ENCODE data around the gene MMP25. TPM values are rescaled to one million over a fixed set of nuclear protein-coding genes. Genes with fewer than 3 reads are reported as not detected.

The MMP25 gene
- total RNA-seq, 1 experiment from 2014 or later = 0.67 TPM

- no peak for DNase-seq (ENCODE audit: low read depth, low spot score)
- ChIA-PET CTCF (interaction anchor here (1.1 kb wide), 1 partner anchor 25 kb away, joined by 3 read pairs; no protein-coding TSS in a partner anchor), POLR2A (no interaction called here)
- Histone ChIP-seq H3K4me1 (ENCODE audit: control insufficient read depth, insufficient read depth, low read length) (peaks cover 2% of the 10 kb centered on the region; the same call in 1 of the 2 replicates), H3K27me3 (ENCODE audit: control insufficient read depth, insufficient read depth, low read length) (no peaks in the 10 kb centered on the region), H3K9me3 (ENCODE audit: control insufficient read depth, insufficient read depth, low read depth, low read length) (no peaks in the 10 kb centered on the region), H3K36me3 (ENCODE audit: control insufficient read depth, insufficient read depth, low read length) (no peaks in the 10 kb centered on the region), H3K27ac (ENCODE audit: low read length) (no peak overlapping the region), H3K4me3 (ENCODE audit: low read depth in 2 of 2, low read length in 2 of 2) (no peak overlapping the region)
- no peak for ATAC-seq
- intact Hi-C loops (cut with micrococcal nuclease; ENCODE audit: unreplicated experiment) (loop anchor here (10.0 kb wide), 1 partner anchor 68 kb away; no protein-coding TSS in a partner anchor), in situ Hi-C loops (cut with HindIII; ENCODE audit: low pct_unique_long_range_greater_than_20kb, low sequenced_read_pairs) (no loop called here)
- TF ChIP-seq TCF7L2 (IDR thresholded peaks at IDR 0.05; ENCODE audit: low read depth, low read length) (no peak), REST (IDR thresholded peaks at IDR 0.05; ENCODE audit: insufficient read depth in 1 of 2, low read depth in 2 of 2, low read length in 1 of 2) (no peak), POLR2AphosphoS5 (IDR thresholded peaks at IDR 0.05; ENCODE audit: low read depth, low read length) (no peak), CTCF (IDR thresholded peaks at IDR 0.05) (no peak), SIN3A (IDR thresholded peaks at IDR 0.05; ENCODE audit: borderline replicate concordance, insufficient read depth, low read depth, low read length) (no peak)
- no TSS peak for BruUV-seq (replicated peaks)
These were observed 10.2 kb downstream of the MMP25 start for GRCh38 chr16:3056336-3057180.

- Histone ChIP-seq H3K9me3 (ENCODE audit: control insufficient read depth, insufficient read depth, low read depth, low read length) (no peaks in the 10 kb centered on the region), H3K4me3 (ENCODE audit: low read depth in 2 of 2, low read length in 2 of 2) (peak overlapping the region in 1 of 2 experiments; percentile 74; a peak in 3 of 4 replicates), H3K27ac (ENCODE audit: low read length) (no peak overlapping the region), H3K36me3 (ENCODE audit: control insufficient read depth, insufficient read depth, low read length) (no peaks in the 10 kb centered on the region), H3K4me1 (ENCODE audit: control insufficient read depth, insufficient read depth, low read length) (peaks cover 2% of the 10 kb centered on the region; the same call in 1 of the 2 replicates), H3K27me3 (ENCODE audit: control insufficient read depth, insufficient read depth, low read length) (no peaks in the 10 kb centered on the region)
- DNase-seq (ENCODE audit: low read depth, low spot score) = no peak
- ChIA-PET POLR2A (no interaction called here), CTCF (interaction anchor here (1.1 to 1.3 kb wide), 3 partner anchors 10 to 115 kb away, joined by 6 to 12 read pairs (median 7); no protein-coding TSS in a partner anchor)
- BruUV-seq (replicated peaks) = TSS peak; percentile 81
- TF ChIP-seq TCF7L2 (IDR thresholded peaks at IDR 0.05; ENCODE audit: low read depth, low read length) (no peak), CTCF (IDR thresholded peaks at IDR 0.05) (no peak), SIN3A (IDR thresholded peaks at IDR 0.05; ENCODE audit: borderline replicate concordance, insufficient read depth, low read depth, low read length) (no peak), POLR2AphosphoS5 (IDR thresholded peaks at IDR 0.05; ENCODE audit: low read depth, low read length) (no peak), REST (IDR thresholded peaks at IDR 0.05; ENCODE audit: insufficient read depth in 1 of 2, low read depth in 2 of 2, low read length in 1 of 2) (no peak)
- intact Hi-C loops (cut with micrococcal nuclease; ENCODE audit: unreplicated experiment) (loop anchor here (10.0 kb wide), 1 partner anchor 67 kb away; no protein-coding TSS in a partner anchor), in situ Hi-C loops (cut with HindIII; ENCODE audit: low pct_unique_long_range_greater_than_20kb, low sequenced_read_pairs) (no loop called here)
- ATAC-seq = no peak
These were observed 11.1 kb downstream of the MMP25 start for GRCh38 chr16:3057181-3058138.

Measured in Panc1 (cell line).